HEK293T (cell line): ENCODE data around the gene TM7SF2.

ENCODE experiments used
- BHLHE40 ChIP-seq: fragments of 450-650 bp; IDR thresholded peaks from 2 replicates; pipeline ENCODE4 v1.6.1; 2016; ENCODE audit warnings: mild to moderate bottlenecking, moderate library complexity, borderline replicate concordance
- SUZ12 ChIP-seq: fragments of 450-650 bp; IDR thresholded peaks from 2 replicates; pipeline ENCODE4 v1.6.1; 2016; ENCODE audit warnings: mild to moderate bottlenecking

GRCh38 chr11:65103476-65103875, 8.2 kb upstream of the TM7SF2 start:
- no peak for TF ChIP-seq BHLHE40
- TF ChIP-seq SUZ12: no peak
